ENCODE measurements around the gene CTNND2. TPM values are rescaled to one million over a fixed set of nuclear protein-coding genes. Genes with fewer than 3 reads are reported as not detected.

Gene CTNND2
- total and polyA plus RNA-seq, 2 donors (not counting 1 experiment from before 2014, with no cell fraction given) = not detected

DNA sequence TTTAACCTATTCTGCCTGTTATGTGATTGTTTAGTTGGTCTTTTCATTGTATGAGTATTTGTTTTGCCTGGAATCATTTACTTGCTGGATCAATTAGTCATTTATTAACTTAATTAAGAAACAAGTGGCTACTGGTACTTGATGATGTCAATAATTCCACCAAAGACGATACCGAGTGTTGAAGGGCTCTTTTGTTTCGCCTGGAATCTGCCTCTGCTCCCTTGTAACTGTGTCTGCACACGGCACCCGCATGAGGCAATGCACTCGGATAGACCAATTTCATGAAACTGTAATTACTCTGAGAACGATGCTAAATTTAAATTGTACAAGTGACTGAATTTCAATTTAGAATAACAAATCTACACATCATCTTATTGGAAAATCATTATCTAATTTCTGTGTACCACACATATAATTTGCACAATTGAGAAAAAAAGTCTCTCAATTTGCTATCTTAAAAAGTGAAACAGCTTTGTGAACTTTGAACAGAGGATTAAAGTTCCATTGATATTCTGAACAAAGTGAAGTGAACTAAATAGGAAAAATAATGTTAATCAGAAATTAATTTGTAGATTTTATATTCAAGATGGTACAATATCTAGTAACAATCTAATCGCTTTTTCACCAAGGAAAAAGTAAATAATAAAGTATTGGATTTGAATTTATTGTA lies 143.2 kb downstream of the CTNND2 start:
- H3K27me3 ChIP-seq (replicated peaks in 1 of 4; ENCODE audit: control extremely low read depth in 1 of 4, control insufficient read depth in 3 of 4, insufficient read depth in 4 of 4, low read length in 3 of 4) = no peaks in the 10 kb centered on the region
- intact Hi-C loops (cut with micrococcal nuclease) = no loop called here
- no peaks in the 10 kb centered on the region for H3K36me3 ChIP-seq (replicated peaks in 1 of 2; ENCODE audit: control extremely low read depth in 1 of 2, control insufficient read depth in 1 of 2, extremely low read depth in 1 of 2, insufficient read depth in 2 of 2, low read length in 1 of 2)
- H3K27ac Mint-ChIP-seq = no peak overlapping the region
- ATAC-seq (ENCODE audit: low read depth) (no peak), DNase-seq (no peak)
- H3K9me3 Mint-ChIP-seq (ENCODE audit: insufficient read depth) = peaks cover 7% of the 10 kb centered on the region
- no peaks in the 10 kb centered on the region for H3K9me3 ChIP-seq (ENCODE audit: control extremely low read depth in 1 of 3, control insufficient read depth in 2 of 3, insufficient read depth in 1 of 3, low read length in 2 of 3)
- no peak overlapping the region for H3K27ac ChIP-seq (ENCODE audit: low read length in 2 of 2)
- POLR2A ChIA-PET = no interaction called here
- no peak overlapping the region for H2AFZ ChIP-seq (ENCODE audit: insufficient read depth, low read depth, low read length, poor library complexity, severe bottlenecking)
- 100% methylated on average over 3 of the region's 8 CpGs for WGBS (ENCODE audit: insufficient coverage)
- no peaks in the 10 kb centered on the region for H3K27me3 Mint-ChIP-seq
- no peaks in the 10 kb centered on the region for H3K4me1 Mint-ChIP-seq
- H3K4me1 ChIP-seq (ENCODE audit: control insufficient read depth in 2 of 2, insufficient read depth in 2 of 2, low read length in 2 of 2) = no peaks in the 10 kb centered on the region
- H3K4me3 ChIP-seq (ENCODE audit: control extremely low read depth in 1 of 5, extremely low read depth in 1 of 5, insufficient read depth in 1 of 5, low read depth in 2 of 5, low read length in 4 of 5) = no peak overlapping the region
- CTCF ChIA-PET = no interaction called here
- H3K79me2 ChIP-seq (ENCODE audit: control insufficient read depth, insufficient read depth, low read length) = no peaks in the 10 kb centered on the region
- H4K20me1 ChIP-seq (ENCODE audit: control insufficient read depth, insufficient read depth, low read length, poor library complexity, severe bottlenecking) = no peaks in the 10 kb centered on the region
- H3K4me3 Mint-ChIP-seq = no peak overlapping the region
- no peak overlapping the region for H3K9ac ChIP-seq (ENCODE audit: low read length)
- no peak overlapping the region for H3K4me2 ChIP-seq (replicated peaks; ENCODE audit: low read depth, low read length, poor library complexity, severe bottlenecking)
- TF ChIP-seq, protein P1, sequence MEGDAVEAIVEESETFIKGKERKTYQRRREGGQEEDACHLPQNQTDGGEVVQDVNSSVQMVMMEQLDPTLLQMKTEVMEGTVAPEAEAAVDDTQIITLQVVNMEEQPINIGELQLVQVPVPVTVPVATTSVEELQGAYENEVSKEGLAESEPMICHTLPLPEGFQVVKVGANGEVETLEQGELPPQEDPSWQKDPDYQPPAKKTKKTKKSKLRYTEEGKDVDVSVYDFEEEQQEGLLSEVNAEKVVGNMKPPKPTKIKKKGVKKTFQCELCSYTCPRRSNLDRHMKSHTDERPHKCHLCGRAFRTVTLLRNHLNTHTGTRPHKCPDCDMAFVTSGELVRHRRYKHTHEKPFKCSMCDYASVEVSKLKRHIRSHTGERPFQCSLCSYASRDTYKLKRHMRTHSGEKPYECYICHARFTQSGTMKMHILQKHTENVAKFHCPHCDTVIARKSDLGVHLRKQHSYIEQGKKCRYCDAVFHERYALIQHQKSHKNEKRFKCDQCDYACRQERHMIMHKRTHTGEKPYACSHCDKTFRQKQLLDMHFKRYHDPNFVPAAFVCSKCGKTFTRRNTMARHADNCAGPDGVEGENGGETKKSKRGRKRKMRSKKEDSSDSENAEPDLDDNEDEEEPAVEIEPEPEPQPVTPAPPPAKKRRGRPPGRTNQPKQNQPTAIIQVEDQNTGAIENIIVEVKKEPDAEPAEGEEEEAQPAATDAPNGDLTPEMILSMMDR (IDR thresholded peaks at IDR 0.05) = no peak

DNA sequence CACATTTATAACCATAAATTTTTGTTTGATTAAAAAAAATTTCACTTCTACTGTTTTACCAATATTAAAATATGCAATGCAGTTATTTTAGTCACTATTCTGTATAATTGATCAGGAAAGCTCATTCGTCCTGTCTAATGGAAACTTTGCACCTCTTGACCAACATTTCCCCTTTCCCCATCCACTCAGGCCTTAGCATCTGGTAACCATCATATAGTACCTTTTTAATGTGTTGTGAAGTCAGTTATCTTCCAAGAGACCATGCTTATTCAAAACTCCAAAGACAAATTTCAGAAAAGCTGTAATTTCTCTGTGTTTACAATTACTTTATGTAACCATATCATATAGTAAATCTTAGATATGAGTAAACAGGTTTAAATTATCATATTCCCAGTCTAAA lies 145.9 kb downstream of the CTNND2 start:
- Histone ChIP-seq H3K27me3 (replicated peaks in 1 of 4; ENCODE audit: control extremely low read depth in 1 of 4, control insufficient read depth in 3 of 4, insufficient read depth in 4 of 4, low read length in 3 of 4) (no peaks in the 10 kb centered on the region), H3K9ac (ENCODE audit: low read length) (no peak overlapping the region), H3K4me1 (ENCODE audit: control insufficient read depth in 2 of 2, insufficient read depth in 2 of 2, low read length in 2 of 2) (no peaks in the 10 kb centered on the region), H3K79me2 (ENCODE audit: control insufficient read depth, insufficient read depth, low read length) (no peaks in the 10 kb centered on the region), H4K20me1 (ENCODE audit: control insufficient read depth, insufficient read depth, low read length, poor library complexity, severe bottlenecking) (no peaks in the 10 kb centered on the region), H3K4me3 (ENCODE audit: control extremely low read depth in 1 of 5, extremely low read depth in 1 of 5, insufficient read depth in 1 of 5, low read depth in 2 of 5, low read length in 4 of 5) (no peak overlapping the region), H2AFZ (ENCODE audit: insufficient read depth, low read depth, low read length, poor library complexity, severe bottlenecking) (no peak overlapping the region), H3K4me2 (replicated peaks; ENCODE audit: low read depth, low read length, poor library complexity, severe bottlenecking) (no peak overlapping the region), H3K27ac (ENCODE audit: low read length in 2 of 2) (no peak overlapping the region), H3K36me3 (replicated peaks in 1 of 2; ENCODE audit: control extremely low read depth in 1 of 2, control insufficient read depth in 1 of 2, extremely low read depth in 1 of 2, insufficient read depth in 2 of 2, low read length in 1 of 2) (no peaks in the 10 kb centered on the region), H3K9me3 (ENCODE audit: control extremely low read depth in 1 of 3, control insufficient read depth in 2 of 3, insufficient read depth in 1 of 3, low read length in 2 of 3) (no peaks in the 10 kb centered on the region)
- H3K4me1 Mint-ChIP-seq = no peaks in the 10 kb centered on the region
- no CpG with 5 or more reads among the region's 1 CpG for WGBS (ENCODE audit: insufficient coverage)
- H3K4me3 Mint-ChIP-seq = no peak overlapping the region
- POLR2A ChIA-PET = no interaction called here
- TF ChIP-seq, protein P1 (IDR thresholded peaks at IDR 0.05) = no peak
- no peak for TF ChIP-seq EZH2 (IDR thresholded peaks at IDR 0.05; ENCODE audit: borderline replicate concordance, insufficient read depth, low read depth, low read length, poor library complexity, severe bottlenecking)
- intact Hi-C loops (cut with micrococcal nuclease) = no loop called here
- ATAC-seq (ENCODE audit: low read depth) (no peak), DNase-seq (no peak)
- CTCF ChIA-PET = no interaction called here
- H3K27me3 Mint-ChIP-seq = no peaks in the 10 kb centered on the region
- H3K9me3 Mint-ChIP-seq (ENCODE audit: insufficient read depth) = peaks cover 7% of the 10 kb centered on the region
- no peak overlapping the region for H3K27ac Mint-ChIP-seq
